Measurements from ENCODE around the gene TAF1D.

GRCh38 chr11:93737904-93738612, 3.2 kb downstream of the TAF1D start:
- no peak for TF ChIP-seq CTCF (IDR thresholded peaks at IDR 0.05)
- TF ChIP-seq POLR2A (IDR thresholded peaks at IDR 0.05), result no peak

Measured in adrenal gland (tissue), 5 donors.